Stimulated activated CD4-positive, alpha-beta T cell treated with anti-CD3 and anti-CD28 coated beads, Interleukin-1b, Interleukin-23, amount 100 ng/mL, for 48 hours (primary cell): ENCODE measurements around the gene RHCE.
"Not testable (repeated sequence)": the region's sequence is repeated elsewhere in the genome, so short reads cannot be mapped to it uniquely, and the experiment has no call there.

Source experiments
- DNase-seq: peaks from one replicate; pipeline ENCODE4 v3.0.0-alpha.2; 2020

Gene RHCE

GRCh38 chr1:25432749-25433388 lies 12.2 kb upstream of the RHCE start:
- no peak for DNase-seq

- DNase-seq: no peak
These were observed 11.5 kb upstream of the RHCE start for GRCh38 chr1:25431955-25432719.

- peak; percentile 63 for DNase-seq
These were observed 10.6 kb upstream of the RHCE start for GRCh38 chr1:25430967-25431881.

DNA sequence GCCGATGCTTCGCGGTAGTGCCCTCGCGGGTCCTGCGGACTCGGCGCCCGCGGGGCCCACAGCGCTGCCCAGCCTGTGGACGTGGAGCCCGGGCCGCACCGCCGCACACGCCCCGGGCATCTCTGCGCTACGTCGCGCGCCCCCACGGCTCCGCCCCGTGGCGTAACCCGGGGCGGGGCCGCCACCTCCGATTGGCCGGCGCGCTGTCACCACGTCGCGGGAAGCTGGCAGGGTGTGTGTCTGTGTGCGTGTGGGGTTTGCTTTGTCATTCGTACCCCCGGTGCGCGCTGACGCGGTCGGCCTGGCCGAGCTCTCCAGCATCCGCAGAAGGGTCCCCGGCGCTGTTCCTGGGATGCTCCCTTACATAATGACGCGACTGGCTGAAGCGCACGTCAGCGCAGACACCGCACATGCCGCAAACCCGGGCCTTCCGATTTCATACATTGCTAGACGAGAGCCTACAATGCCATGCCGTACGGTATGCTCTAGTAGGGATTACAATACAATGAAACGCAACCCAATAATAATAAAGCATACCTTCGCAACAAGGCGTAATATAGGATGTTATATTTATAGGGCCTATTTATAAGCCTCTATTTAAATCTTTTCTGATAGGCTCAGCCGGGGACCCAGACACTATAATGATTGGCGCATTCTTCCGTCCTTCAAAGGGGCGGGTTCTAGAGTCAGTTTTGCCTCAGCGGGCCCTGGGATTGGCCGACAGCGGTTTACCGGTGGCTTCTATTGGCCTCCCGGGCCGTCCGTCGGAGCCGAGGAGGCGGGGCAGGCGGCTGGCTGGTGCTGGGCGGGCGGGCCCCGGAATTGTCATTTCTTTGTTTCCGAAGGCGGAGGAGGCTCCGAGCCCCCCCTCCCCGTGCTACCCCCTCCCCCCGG lies 9.7 kb upstream of the RHCE start, which contains the start of gene MACO1:
Gene MACO1, plus strand, starts transcription at position 825 of the 894 bp plus-strand sequence. CDS start 202 bp downstream, outside the sequence.
- peak; percentile 96 for DNase-seq

GRCh38 chr1:25428475-25429166 lies 8.0 kb upstream of the RHCE start:
- no peak for DNase-seq

- DNase-seq: no peak
These were observed 7.1 kb upstream of the RHCE start for GRCh38 chr1:25427696-25428095.

GRCh38 chr1:25425098-25426085 lies 4.8 kb upstream of the RHCE start:
- no peak for DNase-seq

DNA sequence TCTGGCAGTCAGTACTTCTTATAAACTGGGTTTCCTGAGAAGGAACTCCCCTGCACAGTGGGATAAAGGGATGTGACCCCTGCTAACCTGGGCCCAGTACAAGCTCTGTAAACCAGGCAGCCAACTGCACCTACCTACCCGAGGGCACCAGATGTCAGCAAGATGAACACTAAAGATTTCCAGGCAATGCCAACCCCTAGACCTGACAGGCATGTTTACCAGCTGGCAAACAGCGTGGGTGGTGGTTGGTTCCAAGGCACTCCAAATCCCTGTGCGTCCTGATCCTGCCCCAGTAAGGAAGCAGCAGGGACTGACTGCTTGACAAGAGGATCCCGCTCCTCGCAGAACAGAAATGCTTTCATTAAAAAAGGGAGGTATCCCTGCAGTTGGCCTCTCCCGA lies 2.6 kb upstream of the RHCE start:
- not testable (repeated sequence) for DNase-seq

DNA sequence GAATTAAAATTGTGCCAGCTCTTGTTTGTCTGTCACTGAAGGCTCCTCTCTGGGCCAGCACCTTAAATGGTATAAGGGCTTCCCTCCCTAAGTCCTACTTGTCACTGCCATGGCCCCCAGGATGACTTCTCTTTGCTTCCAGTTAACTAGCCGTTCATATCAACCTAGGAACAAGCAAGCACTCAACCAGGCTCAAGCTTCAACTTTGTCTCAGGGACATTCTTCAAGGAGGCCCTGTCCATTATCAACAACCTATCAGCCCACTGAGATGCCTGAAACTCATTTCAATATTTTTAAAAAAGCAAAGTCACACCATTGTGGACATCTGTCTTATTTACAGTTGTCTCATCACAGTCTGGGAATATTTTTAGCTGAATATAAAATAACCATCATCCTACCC lies 1.3 kb downstream of the RHCE start:
- not testable (repeated sequence) for DNase-seq

DNA sequence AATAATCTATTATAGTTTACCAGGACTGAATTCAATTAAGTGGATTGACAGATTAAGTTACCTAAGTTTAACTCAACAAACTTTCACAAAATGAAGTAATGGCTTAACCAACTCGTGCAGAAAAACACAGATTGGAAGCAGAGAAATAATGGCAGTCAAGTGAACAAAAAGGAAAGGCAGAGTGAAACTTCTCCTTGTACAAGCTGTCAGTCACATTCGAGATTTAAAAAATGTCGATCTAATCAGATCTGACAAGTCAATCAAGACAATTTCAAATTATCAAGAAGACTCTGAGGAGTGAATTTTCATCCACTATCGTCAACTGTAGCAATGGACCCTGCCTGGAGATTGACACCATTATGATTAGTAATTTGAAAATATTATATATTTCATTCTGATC lies 3.3 kb downstream of the RHCE start:
- DNase-seq: not testable (repeated sequence)

DNA sequence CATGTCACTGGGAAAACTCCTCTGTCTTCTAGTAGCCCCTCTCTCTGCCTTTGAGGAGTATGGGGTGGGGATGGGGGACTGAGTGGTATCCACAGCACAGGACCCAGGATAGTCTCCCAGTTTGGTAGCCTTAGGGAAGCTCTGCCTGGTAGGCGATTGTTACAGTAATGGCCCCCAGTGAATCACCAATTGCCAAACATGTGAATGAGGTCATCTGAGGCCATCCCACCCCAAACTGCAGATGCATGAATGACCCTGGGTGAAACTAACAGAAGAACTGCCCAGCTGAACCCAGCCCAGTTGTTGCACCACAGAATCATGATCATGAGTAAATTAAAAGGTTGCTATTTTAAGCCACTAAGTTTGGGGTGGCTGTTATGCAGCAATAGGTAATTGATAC lies 6.0 kb downstream of the RHCE start:
- not testable (repeated sequence) for DNase-seq

DNA sequence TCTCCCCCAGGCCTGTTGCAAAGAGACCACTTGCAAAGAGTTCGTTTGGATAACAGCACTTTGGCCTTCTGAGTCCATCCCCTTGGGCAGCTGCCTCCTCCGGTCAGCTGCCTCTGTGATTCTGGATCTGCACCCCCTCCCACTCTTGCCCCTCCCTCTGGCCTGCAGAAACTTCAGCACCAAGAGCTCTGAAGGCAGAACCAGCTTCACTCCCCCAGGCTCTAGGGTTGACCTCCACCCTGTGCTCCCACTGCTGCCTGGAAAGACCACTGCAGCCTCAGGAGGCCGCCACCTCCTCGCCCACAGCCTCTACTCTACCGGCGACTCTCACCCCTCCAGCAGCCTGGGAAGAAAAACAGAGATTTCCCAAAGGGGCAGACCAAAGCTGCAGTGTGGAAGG lies 6.5 kb downstream of the RHCE start:
- DNase-seq: not testable (repeated sequence)

GRCh38 chr1:25412872-25413623 lies 7.6 kb downstream of the RHCE start:
- not testable (repeated sequence) for DNase-seq

GRCh38 chr1:25409641-25410427 lies 10.8 kb downstream of the RHCE start:
- not testable (repeated sequence) for DNase-seq

DNA sequence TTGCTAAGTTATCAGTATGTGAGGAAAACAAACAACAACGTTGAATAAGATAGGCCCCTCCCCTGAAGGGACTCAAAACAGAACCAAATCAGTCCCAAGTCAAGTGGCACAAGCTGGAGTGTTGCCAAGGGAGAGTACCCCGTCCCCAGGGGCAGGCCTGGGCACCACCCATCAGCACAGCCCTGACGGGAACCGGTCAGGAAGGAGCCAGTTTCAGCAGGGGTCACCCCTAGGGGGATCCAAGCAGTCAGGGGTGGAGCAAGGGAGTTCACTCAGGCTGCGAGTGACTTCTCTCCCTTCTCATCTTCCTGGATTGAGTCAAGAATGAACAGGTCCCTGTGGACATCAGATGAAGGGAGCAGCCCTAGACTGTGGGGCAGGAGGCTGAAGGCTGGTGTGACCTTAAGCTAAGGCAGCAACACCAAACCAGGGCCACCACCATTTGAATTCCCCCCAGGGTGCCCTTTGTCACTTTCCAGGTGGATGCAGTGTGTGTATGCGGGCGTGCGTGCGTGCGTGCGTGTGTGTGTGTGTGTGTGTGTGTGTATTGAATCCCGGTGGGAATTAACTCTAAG lies 14.8 kb downstream of the RHCE start:
- not testable (repeated sequence) for DNase-seq

DNA sequence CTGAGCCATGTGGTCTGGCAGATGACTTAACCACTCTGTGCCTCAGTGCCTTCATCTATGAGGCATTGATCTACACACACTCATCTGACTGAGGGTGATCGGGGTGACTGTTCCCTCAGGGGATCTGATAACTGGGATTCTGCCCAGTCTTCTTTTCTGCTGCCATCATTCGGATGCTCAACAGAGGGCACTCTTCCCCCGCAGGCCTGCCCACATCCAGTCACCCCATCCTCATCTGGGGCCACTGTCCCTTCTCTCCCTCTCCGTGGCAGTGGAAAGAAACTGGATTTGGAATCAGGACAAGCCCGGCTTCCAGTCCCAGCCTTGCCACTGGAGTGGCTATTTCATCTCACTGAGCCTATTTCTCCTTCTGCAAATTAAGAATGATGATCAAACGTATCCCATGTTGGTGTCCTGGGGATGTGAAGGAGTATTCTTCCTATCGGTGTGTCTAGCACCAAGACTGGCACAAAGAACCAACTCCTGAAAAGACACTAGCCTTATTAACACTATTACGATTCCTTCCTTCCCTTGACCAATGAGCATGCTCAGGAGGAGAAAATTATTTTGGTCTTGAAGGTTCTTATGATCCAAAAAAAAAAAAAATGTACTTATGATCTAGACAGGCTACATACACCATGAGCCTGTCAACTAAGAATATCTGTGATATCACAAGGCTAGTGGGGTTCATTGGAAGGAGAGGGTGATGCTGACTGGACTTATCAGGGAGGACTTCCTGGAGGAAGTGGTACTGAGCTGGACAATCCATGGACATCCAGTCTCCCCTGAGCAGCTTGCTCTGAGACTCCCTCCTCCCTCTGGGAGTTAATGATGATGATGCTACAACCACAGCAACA lies 17.4 kb downstream of the RHCE start:
- peak; percentile 5 for DNase-seq

GRCh38 chr1:25398079-25398478 lies 22.5 kb downstream of the RHCE start:
- DNase-seq: not testable (repeated sequence)
